ENCODE measurements around the gene RRBP1. TPM values are rescaled to one million over a fixed set of nuclear protein-coding genes. Genes with fewer than 3 reads are reported as not detected.
A peak's percentile ranks its signal among the peaks of the same experiment; 100 is the strongest.

The RRBP1 gene
- total RNA-seq, 1 experiment from 2014 or later = 75.9 TPM

DNA sequence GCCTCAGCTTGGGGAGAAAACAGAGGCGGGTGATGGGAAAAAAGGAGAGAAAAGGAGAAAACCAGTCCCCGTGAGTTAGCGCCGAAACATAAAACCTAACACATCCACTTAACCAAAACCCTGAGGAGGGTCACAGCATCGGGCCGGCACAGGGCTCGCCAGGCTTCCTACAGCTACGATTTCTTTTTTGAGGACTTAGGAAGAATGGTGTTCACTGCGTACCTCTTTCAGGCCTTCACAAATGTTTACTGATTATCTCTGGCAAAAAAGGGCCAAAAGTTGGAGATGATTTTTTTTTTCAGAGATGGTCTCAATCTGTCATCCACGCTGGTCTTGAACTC, 63.4 kb downstream of the RRBP1 start:
- DNase-seq (ENCODE audit: low spot score) = no peak
- intact Hi-C loops (cut with micrococcal nuclease; ENCODE audit: unreplicated experiment) = no loop called here
- H3K36me3 ChIP-seq (ENCODE audit: insufficient read depth, low read length, poor library complexity, severe bottlenecking) = peaks cover 27% of the 10 kb centered on the region

DNA sequence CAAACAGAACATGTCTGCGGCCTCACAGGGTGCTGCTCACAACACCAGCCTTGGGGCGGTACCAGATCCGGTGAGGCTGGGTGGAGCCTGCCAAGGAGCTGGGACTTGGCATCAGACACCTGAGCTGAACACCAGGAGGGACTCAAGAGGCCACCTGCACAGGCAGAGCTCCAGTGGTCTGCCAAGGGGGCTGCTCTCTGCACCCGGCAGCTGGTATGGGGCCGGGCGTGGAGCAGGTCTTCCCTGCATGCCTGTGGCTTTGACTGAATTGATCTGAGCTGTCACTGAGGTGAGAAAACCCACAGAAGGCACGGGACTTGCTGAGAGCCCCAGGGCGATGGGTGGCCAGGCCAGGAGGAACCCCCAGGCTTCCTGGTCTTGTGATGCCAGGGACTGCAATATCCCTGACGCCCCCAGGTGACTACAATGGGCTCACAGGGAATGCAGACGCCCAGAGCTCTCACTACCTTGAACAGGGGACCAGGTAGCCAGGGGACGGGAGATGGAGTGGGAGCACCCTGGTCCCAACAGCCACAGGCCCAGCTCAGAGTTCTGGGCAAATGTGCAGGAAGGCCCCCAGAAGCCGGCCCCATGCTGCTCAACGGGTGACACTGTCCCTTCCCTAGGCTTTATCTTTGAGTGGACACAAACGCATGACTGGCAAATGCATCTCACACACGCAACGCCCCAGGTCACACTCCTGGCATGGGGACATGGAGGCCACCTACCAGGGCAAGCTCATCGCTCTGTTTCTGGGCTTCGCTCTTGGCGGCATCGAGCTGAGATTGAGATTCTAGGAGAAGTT, 64.0 kb downstream of the RRBP1 start:
- Histone ChIP-seq H3K4me3 (ENCODE audit: low read depth, low read length, poor library complexity, severe bottlenecking) (no peak overlapping the region), H3K36me3 (ENCODE audit: insufficient read depth, low read length, poor library complexity, severe bottlenecking) (peaks cover 26% of the 10 kb centered on the region), H3K9me3 (ENCODE audit: low read depth, low read length, poor library complexity, severe bottlenecking) (no peaks in the 10 kb centered on the region), H3K27me3 (replicated peaks; ENCODE audit: insufficient read depth, low read depth, low read length, poor library complexity) (no peaks in the 10 kb centered on the region), H3K27ac (ENCODE audit: low read depth, low read length, poor library complexity, severe bottlenecking) (no peak overlapping the region), H3K4me1 (ENCODE audit: insufficient read depth, low read length, poor library complexity, severe bottlenecking) (peaks cover 11% of the 10 kb centered on the region)
- no TSS peak for BruUV-seq (replicated peaks)
- POLR2A ChIA-PET (ENCODE audit: low non-redundant PET) = no interaction called here
- TF ChIP-seq, protein P1, sequence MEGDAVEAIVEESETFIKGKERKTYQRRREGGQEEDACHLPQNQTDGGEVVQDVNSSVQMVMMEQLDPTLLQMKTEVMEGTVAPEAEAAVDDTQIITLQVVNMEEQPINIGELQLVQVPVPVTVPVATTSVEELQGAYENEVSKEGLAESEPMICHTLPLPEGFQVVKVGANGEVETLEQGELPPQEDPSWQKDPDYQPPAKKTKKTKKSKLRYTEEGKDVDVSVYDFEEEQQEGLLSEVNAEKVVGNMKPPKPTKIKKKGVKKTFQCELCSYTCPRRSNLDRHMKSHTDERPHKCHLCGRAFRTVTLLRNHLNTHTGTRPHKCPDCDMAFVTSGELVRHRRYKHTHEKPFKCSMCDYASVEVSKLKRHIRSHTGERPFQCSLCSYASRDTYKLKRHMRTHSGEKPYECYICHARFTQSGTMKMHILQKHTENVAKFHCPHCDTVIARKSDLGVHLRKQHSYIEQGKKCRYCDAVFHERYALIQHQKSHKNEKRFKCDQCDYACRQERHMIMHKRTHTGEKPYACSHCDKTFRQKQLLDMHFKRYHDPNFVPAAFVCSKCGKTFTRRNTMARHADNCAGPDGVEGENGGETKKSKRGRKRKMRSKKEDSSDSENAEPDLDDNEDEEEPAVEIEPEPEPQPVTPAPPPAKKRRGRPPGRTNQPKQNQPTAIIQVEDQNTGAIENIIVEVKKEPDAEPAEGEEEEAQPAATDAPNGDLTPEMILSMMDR (conservative IDR thresholded peaks at IDR 0.05; ENCODE audit: low read depth, low read length) = 0 out of 2 replicates have a peak, but pooled peaks have one; percentile 12
- TF ChIP-seq EZH2 (IDR thresholded peaks at IDR 0.05; ENCODE audit: borderline replicate concordance, low read depth, low read length, poor library complexity, severe bottlenecking) = no peak
- CTCF ChIA-PET = no interaction called here
- intact Hi-C loops (cut with micrococcal nuclease; ENCODE audit: unreplicated experiment) = loop anchor here (1.0 to 2.0 kb wide), 2 partner anchors 81 to 815 kb away; no protein-coding TSS in a partner anchor
- DNase-seq (ENCODE audit: low spot score) = no peak

More for the DNA sequence above, 63.4 kb downstream of the RRBP1 start:
- POLR2A ChIA-PET (ENCODE audit: low non-redundant PET) = no interaction called here
- H3K4me1 ChIP-seq (ENCODE audit: insufficient read depth, low read length, poor library complexity, severe bottlenecking) = peaks cover 11% of the 10 kb centered on the region
- BruUV-seq (replicated peaks) = no TSS peak
- no peaks in the 10 kb centered on the region for H3K27me3 ChIP-seq (replicated peaks; ENCODE audit: insufficient read depth, low read depth, low read length, poor library complexity)
- no peak overlapping the region for H3K4me3 ChIP-seq (ENCODE audit: low read depth, low read length, poor library complexity, severe bottlenecking)
- CTCF ChIA-PET = no interaction called here
- H3K9me3 ChIP-seq (ENCODE audit: low read depth, low read length, poor library complexity, severe bottlenecking) = no peaks in the 10 kb centered on the region
- no peak overlapping the region for H3K27ac ChIP-seq (ENCODE audit: low read depth, low read length, poor library complexity, severe bottlenecking)
- TF ChIP-seq EZH2 (IDR thresholded peaks at IDR 0.05; ENCODE audit: borderline replicate concordance, low read depth, low read length, poor library complexity, severe bottlenecking) = no peak
- TF ChIP-seq, protein P1 (conservative IDR thresholded peaks at IDR 0.05; ENCODE audit: low read depth, low read length) = no peak

DNA sequence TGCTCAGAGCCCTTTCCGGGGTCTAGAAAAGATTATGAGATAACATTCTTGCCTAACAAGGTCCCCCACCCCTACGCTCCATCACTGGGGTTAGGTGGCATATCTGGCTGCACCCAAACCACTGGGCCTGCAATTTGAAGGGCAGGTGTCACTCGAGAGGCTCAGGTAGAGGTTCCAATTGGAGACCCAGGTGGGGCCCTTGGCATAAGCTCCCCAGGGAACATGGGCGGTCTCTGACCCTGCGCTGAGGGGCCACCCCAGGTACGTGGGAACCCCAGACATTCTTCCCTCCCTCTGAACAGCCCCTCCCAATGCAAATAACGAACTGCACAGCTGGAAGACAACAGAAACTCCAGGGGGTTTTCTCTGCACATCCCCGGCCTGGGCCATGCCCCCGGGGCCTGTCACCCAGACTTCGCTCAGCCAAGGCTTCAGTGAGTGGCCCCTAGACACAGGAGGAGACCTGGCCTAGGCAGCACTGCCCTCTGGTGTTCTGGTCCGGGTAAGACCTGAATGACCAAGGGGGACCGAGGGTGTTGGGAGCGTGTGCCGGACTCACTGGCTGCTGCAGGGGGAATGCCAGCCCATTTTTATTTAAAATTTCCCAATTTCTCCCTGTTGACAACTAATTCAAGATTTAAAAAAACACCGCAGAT, 64.7 kb downstream of the RRBP1 start:
- H3K9me3 ChIP-seq (ENCODE audit: low read depth, low read length, poor library complexity, severe bottlenecking) = no peaks in the 10 kb centered on the region
- intact Hi-C loops (cut with micrococcal nuclease; ENCODE audit: unreplicated experiment) = loop anchor here (1.0 to 2.0 kb wide), 2 partner anchors 80 to 815 kb away; no protein-coding TSS in a partner anchor
- peaks cover 11% of the 10 kb centered on the region for H3K4me1 ChIP-seq (ENCODE audit: insufficient read depth, low read length, poor library complexity, severe bottlenecking)
- H3K4me3 ChIP-seq (ENCODE audit: low read depth, low read length, poor library complexity, severe bottlenecking) = no peak overlapping the region
- TF ChIP-seq EZH2 (IDR thresholded peaks at IDR 0.05; ENCODE audit: borderline replicate concordance, low read depth, low read length, poor library complexity, severe bottlenecking) = no peak
- TF ChIP-seq, protein P1 (conservative IDR thresholded peaks at IDR 0.05; ENCODE audit: low read depth, low read length) = peak; percentile 68
- H3K27ac ChIP-seq (ENCODE audit: low read depth, low read length, poor library complexity, severe bottlenecking) = no peak overlapping the region
- CTCF ChIA-PET = interaction anchor here (1.3 kb wide), 1 partner anchor 81 kb away, joined by 4 read pairs; no protein-coding TSS in a partner anchor
- POLR2A ChIA-PET (ENCODE audit: low non-redundant PET) = no interaction called here
- H3K27me3 ChIP-seq (replicated peaks; ENCODE audit: insufficient read depth, low read depth, low read length, poor library complexity) = no peaks in the 10 kb centered on the region
- DNase-seq (ENCODE audit: low spot score) = peak; percentile 57
- BruUV-seq (replicated peaks) = no TSS peak
- H3K36me3 ChIP-seq (ENCODE audit: insufficient read depth, low read length, poor library complexity, severe bottlenecking) = peaks cover 24% of the 10 kb centered on the region
